Measurements from ENCODE around the gene CEP85. TPM values are rescaled to one million over a fixed set of nuclear protein-coding genes. Genes with fewer than 3 reads are reported as not detected.

CEP85 gene
- total and polyA plus RNA-seq, 8 donors, result 2.7 to 6.6 (median 3.7) TPM

DNA sequence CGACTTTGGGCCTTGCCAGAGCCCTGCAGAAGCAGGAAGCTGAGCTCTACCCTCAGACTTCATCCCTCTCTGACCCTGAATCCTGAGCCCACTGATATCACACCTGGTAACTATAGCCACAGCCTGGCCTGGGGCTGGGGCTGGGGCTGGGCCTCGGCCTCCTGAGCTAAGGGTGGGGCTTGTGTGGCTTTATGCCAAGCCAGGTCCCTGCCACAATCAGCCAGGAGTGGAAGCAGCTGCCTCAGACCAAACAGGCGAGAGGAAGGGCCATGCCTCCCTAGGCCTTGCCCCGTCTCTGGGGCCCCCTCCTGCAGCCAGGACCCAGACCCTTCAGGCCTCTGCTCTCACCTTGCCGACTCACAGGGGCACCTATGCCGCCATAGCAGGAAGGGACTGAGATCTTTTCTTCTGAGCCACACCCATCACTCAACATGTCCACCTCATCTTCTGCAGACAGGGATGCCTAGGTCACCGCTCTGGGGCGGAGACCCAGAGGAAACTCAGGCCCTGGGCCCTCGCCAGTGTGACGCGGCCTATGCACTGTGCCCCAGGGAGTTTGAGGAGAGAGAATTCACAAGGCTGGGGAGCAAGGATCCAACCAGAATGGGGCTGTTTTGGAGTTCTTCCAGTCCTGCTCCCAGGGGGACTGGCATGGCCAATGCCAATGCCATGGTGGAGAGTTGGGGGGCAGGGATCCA lies 66.7 kb downstream of the CEP85 start:
- H3K27me3 ChIP-seq, result no peaks in the 10 kb centered on the region
- peaks cover 0 to 3% (median 0%) of the 10 kb centered on the region in 3 donors for H3K4me1 ChIP-seq
- H3K36me3 ChIP-seq, result no peaks in the 10 kb centered on the region
- no peak for FAIRE-seq
- H3K9me3 ChIP-seq, result no peaks in the 10 kb centered on the region
- H3K4me3 ChIP-seq, result no peak overlapping the region
- intact Hi-C loops (cut with DNase I), result no loop called here
- ATAC-seq, result no peak
- H3K27ac ChIP-seq, result no peak overlapping the region
- 91 to 92% methylated on average over 9 to 11 of the region's 11 CpGs for WGBS, 2 donors
- no peak for DNase-seq
- TF ChIP-seq, protein P1, sequence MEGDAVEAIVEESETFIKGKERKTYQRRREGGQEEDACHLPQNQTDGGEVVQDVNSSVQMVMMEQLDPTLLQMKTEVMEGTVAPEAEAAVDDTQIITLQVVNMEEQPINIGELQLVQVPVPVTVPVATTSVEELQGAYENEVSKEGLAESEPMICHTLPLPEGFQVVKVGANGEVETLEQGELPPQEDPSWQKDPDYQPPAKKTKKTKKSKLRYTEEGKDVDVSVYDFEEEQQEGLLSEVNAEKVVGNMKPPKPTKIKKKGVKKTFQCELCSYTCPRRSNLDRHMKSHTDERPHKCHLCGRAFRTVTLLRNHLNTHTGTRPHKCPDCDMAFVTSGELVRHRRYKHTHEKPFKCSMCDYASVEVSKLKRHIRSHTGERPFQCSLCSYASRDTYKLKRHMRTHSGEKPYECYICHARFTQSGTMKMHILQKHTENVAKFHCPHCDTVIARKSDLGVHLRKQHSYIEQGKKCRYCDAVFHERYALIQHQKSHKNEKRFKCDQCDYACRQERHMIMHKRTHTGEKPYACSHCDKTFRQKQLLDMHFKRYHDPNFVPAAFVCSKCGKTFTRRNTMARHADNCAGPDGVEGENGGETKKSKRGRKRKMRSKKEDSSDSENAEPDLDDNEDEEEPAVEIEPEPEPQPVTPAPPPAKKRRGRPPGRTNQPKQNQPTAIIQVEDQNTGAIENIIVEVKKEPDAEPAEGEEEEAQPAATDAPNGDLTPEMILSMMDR (IDR thresholded peaks at IDR 0.05), result no peak

DNA sequence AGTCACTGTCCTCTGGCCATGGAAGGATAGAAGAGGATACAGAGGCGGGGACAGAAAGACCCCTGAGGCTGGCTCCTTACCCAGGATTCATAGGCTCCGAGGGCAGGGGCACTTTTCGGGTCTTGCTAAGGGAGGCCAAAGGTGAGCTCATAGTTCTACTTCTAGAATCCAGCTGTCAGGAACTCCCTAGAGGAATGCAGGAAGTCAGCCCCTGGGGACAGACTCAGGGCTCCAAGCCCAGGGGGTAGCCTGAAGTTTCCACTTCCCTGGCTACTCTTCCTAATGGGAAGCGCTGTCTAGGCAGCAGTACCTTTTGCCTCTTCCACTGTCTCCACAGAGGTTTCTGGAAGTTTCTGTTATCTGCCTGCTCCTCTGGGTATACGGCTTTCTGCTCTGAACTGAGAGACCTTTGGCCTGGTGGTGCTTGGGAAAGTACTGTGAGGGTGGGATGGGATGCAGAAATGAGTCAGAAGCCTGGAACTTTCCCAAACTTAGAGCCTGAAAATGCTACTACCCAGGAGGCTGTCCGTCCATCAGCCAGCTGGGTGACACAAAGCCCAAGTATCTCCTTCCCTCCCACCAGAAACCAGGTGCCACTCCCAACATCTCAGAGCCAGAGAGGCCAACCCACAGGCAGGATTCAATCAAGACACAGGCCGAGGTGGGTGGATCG lies 68.9 kb downstream of the CEP85 start:
- Histone ChIP-seq H3K9me3 (no peaks in the 10 kb centered on the region), H3K4me3 (no peak overlapping the region), H3K4me1 (peaks cover 0 to 10% (median 4%) of the 10 kb centered on the region in 3 donors), H3K27me3 (no peaks in the 10 kb centered on the region), H3K27ac (no peak overlapping the region), H3K36me3 (no peaks in the 10 kb centered on the region)
- ATAC-seq (no peak), FAIRE-seq (no peak), DNase-seq (no peak)
- intact Hi-C loops (cut with DNase I), result no loop called here
- WGBS, 2 donors, result 74 to 75% methylated on average over 8 of the region's 8 CpGs
- TF ChIP-seq, protein P1 (IDR thresholded peaks at IDR 0.05), result no peak

DNA sequence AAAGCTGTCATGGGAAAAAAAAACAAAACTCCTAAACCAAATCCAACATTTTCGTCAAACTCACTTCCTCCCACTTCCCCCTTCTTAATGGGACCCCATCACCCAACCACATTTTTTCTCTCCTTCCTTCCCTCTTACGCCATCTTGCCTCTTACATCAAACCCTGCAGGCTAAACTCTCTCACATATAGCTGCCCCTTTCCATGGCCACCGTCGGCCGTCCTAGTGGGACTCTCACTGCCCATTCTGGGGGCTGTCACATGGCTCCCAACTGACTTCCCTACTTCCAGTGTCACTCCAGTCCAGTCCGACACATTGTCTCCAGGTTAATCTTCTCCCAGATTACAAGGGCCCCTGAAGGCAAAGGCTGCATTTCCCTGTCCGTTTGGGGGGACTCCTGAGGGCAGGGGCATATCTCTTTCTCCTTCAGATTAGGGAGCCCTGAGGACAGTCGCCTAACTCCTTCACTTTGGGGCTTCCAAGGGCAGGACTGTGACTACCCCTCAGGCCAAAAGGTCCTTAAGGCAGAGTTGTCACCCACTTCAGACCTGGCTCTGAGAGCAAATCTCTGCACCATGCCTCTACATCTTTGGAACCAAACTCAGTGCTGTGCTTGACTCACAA lies 71.8 kb downstream of the CEP85 start:
- intact Hi-C loops (cut with DNase I), result no loop called here
- peak overlapping the region; percentile 44 to 89 (median 76) for H3K4me3 ChIP-seq
- TF ChIP-seq, protein P1 (IDR thresholded peaks at IDR 0.05), result no peak
- peaks cover 0 to 10% (median 4%) of the 10 kb centered on the region in 3 donors for H3K4me1 ChIP-seq
- DNase-seq (no peak), ATAC-seq (no peak), FAIRE-seq (no peak)
- no peaks in the 10 kb centered on the region for H3K9me3 ChIP-seq
- 15% methylated on average over 8 of the region's 8 CpGs for WGBS, 2 donors
- no peaks in the 10 kb centered on the region for H3K36me3 ChIP-seq
- H3K27me3 ChIP-seq, result no peaks in the 10 kb centered on the region
- peak overlapping the region in 1 of 4 donors; percentile 60 for H3K27ac ChIP-seq

DNA sequence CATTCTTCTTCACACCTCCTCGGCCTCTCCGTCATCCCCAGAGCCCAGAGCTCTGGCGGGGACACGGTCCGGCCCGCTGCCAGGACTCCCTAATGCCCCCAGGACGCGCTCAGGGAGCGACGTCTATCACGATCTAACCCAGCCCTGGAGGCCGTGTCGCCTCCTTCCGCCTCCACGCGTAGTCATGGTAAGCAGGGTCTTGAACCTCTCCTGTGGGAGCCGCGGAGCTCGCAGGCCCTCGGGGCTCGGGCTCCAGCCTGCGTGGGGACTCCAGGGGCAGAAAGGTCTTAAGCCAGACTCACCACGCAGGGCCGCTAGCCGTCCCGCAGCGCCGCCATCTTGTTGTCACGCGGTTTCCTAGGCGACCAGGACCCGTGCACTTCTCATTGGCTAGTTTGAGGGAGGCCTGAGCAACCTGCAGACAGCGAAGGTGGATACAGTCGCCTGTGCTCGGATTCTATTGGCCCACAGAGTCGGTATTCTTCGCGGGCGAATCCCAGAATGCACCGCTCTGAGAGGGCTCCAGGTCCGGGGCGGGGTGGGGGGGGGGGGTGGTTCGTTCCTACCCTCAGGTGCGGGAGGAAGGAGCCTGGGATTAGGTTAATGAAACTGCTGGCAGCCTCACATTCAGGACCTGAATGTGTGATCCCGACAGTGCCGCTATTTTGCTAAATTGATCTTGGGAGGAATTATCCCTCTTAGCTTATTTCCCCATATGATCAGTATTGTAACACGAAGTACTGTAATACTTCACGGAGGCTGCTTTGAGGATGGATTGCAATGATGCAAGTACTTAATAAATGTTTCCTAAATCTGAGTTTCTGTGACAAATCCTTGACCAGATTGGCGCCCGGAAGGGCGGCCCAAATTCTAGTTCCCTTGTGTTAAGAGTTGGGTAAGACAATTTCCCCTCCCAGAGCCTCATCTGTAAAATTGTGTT lies 72.6 kb downstream of the CEP85 start, which contains the start of gene UBXN11:
Gene UBXN11, minus strand, starts transcription at position 347 of the 940 bp plus-strand sequence. CDS start 3,753 bp downstream, outside the sequence.
- TF ChIP-seq, protein P1 (IDR thresholded peaks at IDR 0.05), result no peak
- Histone ChIP-seq H3K27ac (peak within 1 kb of the TSS in 1 of 4 donors; percentile 60), H3K4me1 (peaks cover 0 to 10% (median 4%) of the 10 kb centered on the region in 3 donors), H3K4me3 (peak within 1 kb of the TSS; percentile 44 to 89 (median 76)), H3K36me3 (no peaks in the 10 kb centered on the region), H3K9me3 (no peaks in the 10 kb centered on the region), H3K27me3 (no peaks in the 10 kb centered on the region)
- ATAC-seq (peak; percentile 99 to 100 (median 100)), DNase-seq (peak; percentile 90 to 97 (median 94)), FAIRE-seq (no peak)
- whole genome bisulfite sequencing, 2 donors, result 1 to 2% methylated on average over 50 to 51 of the region's 51 CpGs
- intact Hi-C loops (cut with DNase I), result no loop called here
